ENCODE results near the gene SLC22A7.

Gene SLC22A7

GRCh38 chr6:43285832-43286231 lies 12.2 kb upstream of the SLC22A7 start:
- Histone ChIP-seq H3K9ac (ENCODE audit: low read length) (no peak overlapping the region), H3K4me1 (ENCODE audit: low read length) (no peaks in the 10 kb centered on the region), H3K27ac (ENCODE audit: low read length) (no peak overlapping the region), H3K36me3 (replicated peaks; ENCODE audit: low read depth, low read length) (no peaks in the 10 kb centered on the region), H3K9me3 (ENCODE audit: insufficient read depth, low read length) (no peaks in the 10 kb centered on the region), H3K79me2 (ENCODE audit: low read length) (no peaks in the 10 kb centered on the region), H3K27me3 (ENCODE audit: low read depth, low read length) (0 out of 2 replicates have a peak, but pooled peaks cover 6% of the 10 kb centered on the region), H3K4me3 (ENCODE audit: low read length) (no peak overlapping the region), H4K20me1 (ENCODE audit: insufficient read depth, low read length) (no peaks in the 10 kb centered on the region), H2AFZ (ENCODE audit: low read depth, low read length) (no peak overlapping the region), H3K4me2 (ENCODE audit: low read length) (no peak overlapping the region)
- TF ChIP-seq EZH2phosphoT487 (IDR thresholded peaks at IDR 0.05; ENCODE audit: low read depth) = no peak
- no peak for TF ChIP-seq CTCF (IDR thresholded peaks at IDR 0.05; ENCODE audit: low read depth, low read length)

- Histone ChIP-seq H3K79me2 (ENCODE audit: low read length) (no peaks in the 10 kb centered on the region), H3K9ac (ENCODE audit: low read length) (no peak overlapping the region), H3K9me3 (ENCODE audit: insufficient read depth, low read length) (no peaks in the 10 kb centered on the region), H3K4me2 (ENCODE audit: low read length) (no peak overlapping the region), H3K4me3 (ENCODE audit: low read length) (no peak overlapping the region), H4K20me1 (ENCODE audit: insufficient read depth, low read length) (no peaks in the 10 kb centered on the region), H3K36me3 (replicated peaks; ENCODE audit: low read depth, low read length) (no peaks in the 10 kb centered on the region), H2AFZ (ENCODE audit: low read depth, low read length) (no peak overlapping the region), H3K27me3 (ENCODE audit: low read depth, low read length) (0 out of 2 replicates have a peak, but pooled peaks cover 6% of the 10 kb centered on the region), H3K27ac (ENCODE audit: low read length) (no peak overlapping the region), H3K4me1 (ENCODE audit: low read length) (no peaks in the 10 kb centered on the region)
- TF ChIP-seq CTCF (IDR thresholded peaks at IDR 0.05; ENCODE audit: low read depth, low read length) = no peak
- TF ChIP-seq EZH2phosphoT487 (IDR thresholded peaks at IDR 0.05; ENCODE audit: low read depth) = no peak
Observed at GRCh38 chr6:43286456-43286979, 11.5 kb upstream of the SLC22A7 start.

GRCh38 chr6:43286980-43287716 lies 10.9 kb upstream of the SLC22A7 start:
- H3K9ac ChIP-seq (ENCODE audit: low read length) = no peak overlapping the region
- H3K4me3 ChIP-seq (ENCODE audit: low read length) = no peak overlapping the region
- H3K9me3 ChIP-seq (ENCODE audit: insufficient read depth, low read length) = no peaks in the 10 kb centered on the region
- H2AFZ ChIP-seq (ENCODE audit: low read depth, low read length) = no peak overlapping the region
- H3K4me1 ChIP-seq (ENCODE audit: low read length) = no peaks in the 10 kb centered on the region
- TF ChIP-seq CTCF (IDR thresholded peaks at IDR 0.05; ENCODE audit: low read depth, low read length) = no peak
- no peak for TF ChIP-seq EZH2phosphoT487 (IDR thresholded peaks at IDR 0.05; ENCODE audit: low read depth)
- H3K27ac ChIP-seq (ENCODE audit: low read length) = no peak overlapping the region
- no peaks in the 10 kb centered on the region for H3K36me3 ChIP-seq (replicated peaks; ENCODE audit: low read depth, low read length)
- H3K4me2 ChIP-seq (ENCODE audit: low read length) = no peak overlapping the region
- H4K20me1 ChIP-seq (ENCODE audit: insufficient read depth, low read length) = no peaks in the 10 kb centered on the region
- H3K79me2 ChIP-seq (ENCODE audit: low read length) = no peaks in the 10 kb centered on the region
- 0 out of 2 replicates have a peak, but pooled peaks cover 1% of the 10 kb centered on the region for H3K27me3 ChIP-seq (ENCODE audit: low read depth, low read length)

- Histone ChIP-seq H3K4me2 (ENCODE audit: low read length) (no peak overlapping the region), H2AFZ (ENCODE audit: low read depth, low read length) (no peak overlapping the region), H3K4me3 (ENCODE audit: low read length) (no peak overlapping the region), H4K20me1 (ENCODE audit: insufficient read depth, low read length) (no peaks in the 10 kb centered on the region), H3K9ac (ENCODE audit: low read length) (no peak overlapping the region), H3K9me3 (ENCODE audit: insufficient read depth, low read length) (no peaks in the 10 kb centered on the region), H3K4me1 (ENCODE audit: low read length) (no peaks in the 10 kb centered on the region), H3K27me3 (ENCODE audit: low read depth, low read length) (no peaks in the 10 kb centered on the region), H3K79me2 (ENCODE audit: low read length) (no peaks in the 10 kb centered on the region), H3K36me3 (replicated peaks; ENCODE audit: low read depth, low read length) (no peaks in the 10 kb centered on the region), H3K27ac (ENCODE audit: low read length) (no peak overlapping the region)
- TF ChIP-seq CTCF (IDR thresholded peaks at IDR 0.05; ENCODE audit: low read depth, low read length) (no peak), EZH2phosphoT487 (IDR thresholded peaks at IDR 0.05; ENCODE audit: low read depth) (no peak)
Observed at GRCh38 chr6:43287717-43288679, 10.1 kb upstream of the SLC22A7 start.

Measured in OCI-LY3 (cell line).